Stimulated activated effector memory CD8-positive, alpha-beta T cell treated with anti-CD3 and anti-CD28 coated beads, Interleukin-12 subunit alpha, Interleukin-12 subunit beta, amount 100 ng/mL, for 72 hours (primary cell): ENCODE data around the gene HSPA12B.
"Not testable (repeated sequence)": the region's sequence is repeated elsewhere in the genome, so short reads cannot be mapped to it uniquely, and the experiment has no call there.

Experiments
- ATAC-seq: fragments of 150-1000 bp; cut with Tn5 transposase; 2 replicates; pipeline ENCODE4 v1.10.0; 2021
- DNase-seq, 2 donors: peaks; one replicate each; pipeline ENCODE4 v3.0.0; 2021 to 2022; ENCODE audit warnings: low spot score in 2 of 2
- H3K27ac Mint-ChIP-seq: one replicate; pipeline ENCODE4 v1.8.0; 2022; ENCODE audit warnings: mild to moderate bottlenecking, mixed read lengths
- H3K36me3 Mint-ChIP-seq: one replicate; pipeline ENCODE4 v1.8.0; 2022; ENCODE audit warnings: mild to moderate bottlenecking, mixed read lengths
- H3K4me1 Mint-ChIP-seq: one replicate; pipeline ENCODE4 v1.8.0; 2022; ENCODE audit warnings: mixed read lengths
- H3K4me3 Mint-ChIP-seq: one replicate; pipeline ENCODE4 v1.8.0; 2022; ENCODE audit warnings: mild to moderate bottlenecking, mixed read lengths
- H3K9me3 Mint-ChIP-seq: one replicate; pipeline ENCODE4 v1.8.0; 2022; ENCODE audit warnings: mixed read lengths

The HSPA12B gene

GRCh38 chr20:3789201-3789600 lies 56.7 kb downstream of the HSPA12B start:
- peak overlapping the region; percentile 18 for H3K4me3 Mint-ChIP-seq
- DNase-seq, ATAC-seq, H3K27ac Mint-ChIP-seq, H3K9me3 Mint-ChIP-seq: not testable (repeated sequence)
- H3K36me3 Mint-ChIP-seq, result peaks cover 12% of the 10 kb centered on the region
- peaks cover 33% of the 10 kb centered on the region for H3K4me1 Mint-ChIP-seq

GRCh38 chr20:3794168-3794567 lies 61.7 kb downstream of the HSPA12B start:
- not testable (repeated sequence) for H3K9me3 Mint-ChIP-seq, H3K4me3 Mint-ChIP-seq, H3K27ac Mint-ChIP-seq, ATAC-seq, DNase-seq
- peaks cover 39% of the 10 kb centered on the region for H3K4me1 Mint-ChIP-seq
- peaks cover 24% of the 10 kb centered on the region for H3K36me3 Mint-ChIP-seq

GRCh38 chr20:3794701-3795420 lies 62.4 kb downstream of the HSPA12B start:
- H3K4me3 Mint-ChIP-seq, result peak overlapping the region; percentile 99
- DNase-seq, result no peak
- ATAC-seq, result no peak
- H3K9me3 Mint-ChIP-seq, result no peaks in the 10 kb centered on the region
- H3K36me3 Mint-ChIP-seq, result peaks cover 28% of the 10 kb centered on the region
- peaks cover 42% of the 10 kb centered on the region for H3K4me1 Mint-ChIP-seq
- H3K27ac Mint-ChIP-seq, result peak overlapping the region; percentile 98

- peaks cover 48% of the 10 kb centered on the region for H3K4me1 Mint-ChIP-seq
- ATAC-seq (peak; percentile 89), DNase-seq (peak; percentile 75 to 92)
- peak within 1 kb of the TSS; percentile 98 for H3K27ac Mint-ChIP-seq
- H3K9me3 Mint-ChIP-seq, result no peaks in the 10 kb centered on the region
- peak within 1 kb of the TSS; percentile 99 for H3K4me3 Mint-ChIP-seq
- peaks cover 37% of the 10 kb centered on the region for H3K36me3 Mint-ChIP-seq
Observed at GRCh38 chr20:3795511-3796468, 63.3 kb downstream of the HSPA12B start, which contains the start of gene CDC25B. TSS of gene CDC25B (plus strand) at chr20:3796310. CDS start at chr20:3796532, 222 bp downstream.

- peak; percentile 0 for ATAC-seq
- peaks cover 57% of the 10 kb centered on the region for H3K4me1 Mint-ChIP-seq
Observed at GRCh38 chr20:3796477-3797225, 64.2 kb downstream of the HSPA12B start.

GRCh38 chr20:3797226-3797545 lies 64.7 kb downstream of the HSPA12B start:
- ATAC-seq, result no peak
- peaks cover 58% of the 10 kb centered on the region for H3K4me1 Mint-ChIP-seq
- no peak for DNase-seq
- peak overlapping the region; percentile 98 for H3K27ac Mint-ChIP-seq
- peak overlapping the region; percentile 99 for H3K4me3 Mint-ChIP-seq
- peaks cover 51% of the 10 kb centered on the region for H3K36me3 Mint-ChIP-seq
- H3K9me3 Mint-ChIP-seq, result no peaks in the 10 kb centered on the region

More at GRCh38 chr20:3796477-3797225, 64.2 kb downstream of the HSPA12B start:
- peak overlapping the region; percentile 99 for H3K4me3 Mint-ChIP-seq
- H3K27ac Mint-ChIP-seq, result peak overlapping the region; percentile 98
- no peaks in the 10 kb centered on the region for H3K9me3 Mint-ChIP-seq
- peaks cover 46% of the 10 kb centered on the region for H3K36me3 Mint-ChIP-seq
- DNase-seq, result no peak

GRCh38 chr20:3797592-3798372 lies 65.3 kb downstream of the HSPA12B start:
- Mint-ChIP-seq H3K9me3 (no peaks in the 10 kb centered on the region), H3K27ac (peak overlapping the region; percentile 98), H3K36me3 (peaks cover 57% of the 10 kb centered on the region), H3K4me3 (peak overlapping the region; percentile 99), H3K4me1 (peaks cover 64% of the 10 kb centered on the region)
- ATAC-seq (peak; percentile 41), DNase-seq (no peak)

- Mint-ChIP-seq H3K36me3 (peaks cover 63% of the 10 kb centered on the region), H3K9me3 (no peaks in the 10 kb centered on the region), H3K4me3 (peak overlapping the region; percentile 99), H3K27ac (peak overlapping the region; percentile 98), H3K4me1 (peaks cover 69% of the 10 kb centered on the region)
- ATAC-seq (no peak), DNase-seq (no peak)
Observed at GRCh38 chr20:3798373-3798768, 65.9 kb downstream of the HSPA12B start.

- peaks cover 74% of the 10 kb centered on the region for H3K4me1 Mint-ChIP-seq
- ATAC-seq (no peak), DNase-seq (no peak)
- peak overlapping the region; percentile 98 for H3K27ac Mint-ChIP-seq
- H3K36me3 Mint-ChIP-seq, result peaks cover 68% of the 10 kb centered on the region
- peak overlapping the region; percentile 99 for H3K4me3 Mint-ChIP-seq
- H3K9me3 Mint-ChIP-seq, result no peaks in the 10 kb centered on the region
Observed at GRCh38 chr20:3798908-3799248, 66.4 kb downstream of the HSPA12B start.

- DNase-seq (no peak), ATAC-seq (no peak)
- H3K4me1 Mint-ChIP-seq, result peaks cover 86% of the 10 kb centered on the region
- H3K27ac Mint-ChIP-seq, result peak overlapping the region; percentile 98
- peaks cover 83% of the 10 kb centered on the region for H3K36me3 Mint-ChIP-seq
- no peaks in the 10 kb centered on the region for H3K9me3 Mint-ChIP-seq
- H3K4me3 Mint-ChIP-seq, result no peak overlapping the region
Observed at GRCh38 chr20:3800256-3800877, 67.9 kb downstream of the HSPA12B start.

GRCh38 chr20:3800878-3801260 lies 68.4 kb downstream of the HSPA12B start:
- Mint-ChIP-seq H3K4me1 (peaks cover 86% of the 10 kb centered on the region), H3K36me3 (peaks cover 83% of the 10 kb centered on the region), H3K4me3 (no peak overlapping the region), H3K27ac (peak overlapping the region; percentile 98), H3K9me3 (no peaks in the 10 kb centered on the region)
- DNase-seq (no peak), ATAC-seq (no peak)

GRCh38 chr20:3801299-3801698 lies 68.8 kb downstream of the HSPA12B start:
- DNase-seq (no peak), ATAC-seq (peak; percentile 34)
- Mint-ChIP-seq H3K4me1 (peaks cover 90% of the 10 kb centered on the region), H3K4me3 (no peak overlapping the region), H3K9me3 (no peaks in the 10 kb centered on the region), H3K27ac (peak overlapping the region; percentile 98), H3K36me3 (peaks cover 87% of the 10 kb centered on the region)

GRCh38 chr20:3801846-3802245 lies 69.4 kb downstream of the HSPA12B start:
- H3K4me3 Mint-ChIP-seq, result no peak overlapping the region
- H3K4me1 Mint-ChIP-seq, result peaks cover 90% of the 10 kb centered on the region
- DNase-seq (no peak), ATAC-seq (no peak)
- no peaks in the 10 kb centered on the region for H3K9me3 Mint-ChIP-seq
- peak overlapping the region; percentile 98 for H3K27ac Mint-ChIP-seq
- peaks cover 93% of the 10 kb centered on the region for H3K36me3 Mint-ChIP-seq
